T-helper 9 cell (primary cell): ENCODE measurements around the gene CYP2A13.
A peak's percentile ranks its signal among the peaks of the same experiment; 100 is the strongest.
"Not testable (repeated sequence)": the region's sequence is repeated elsewhere in the genome, so short reads cannot be mapped to it uniquely, and the experiment has no call there.

Source experiments
- DNase-seq: peaks from one replicate; pipeline ENCODE4 v3.0.0-alpha.2; 2020

CYP2A13 gene

DNA sequence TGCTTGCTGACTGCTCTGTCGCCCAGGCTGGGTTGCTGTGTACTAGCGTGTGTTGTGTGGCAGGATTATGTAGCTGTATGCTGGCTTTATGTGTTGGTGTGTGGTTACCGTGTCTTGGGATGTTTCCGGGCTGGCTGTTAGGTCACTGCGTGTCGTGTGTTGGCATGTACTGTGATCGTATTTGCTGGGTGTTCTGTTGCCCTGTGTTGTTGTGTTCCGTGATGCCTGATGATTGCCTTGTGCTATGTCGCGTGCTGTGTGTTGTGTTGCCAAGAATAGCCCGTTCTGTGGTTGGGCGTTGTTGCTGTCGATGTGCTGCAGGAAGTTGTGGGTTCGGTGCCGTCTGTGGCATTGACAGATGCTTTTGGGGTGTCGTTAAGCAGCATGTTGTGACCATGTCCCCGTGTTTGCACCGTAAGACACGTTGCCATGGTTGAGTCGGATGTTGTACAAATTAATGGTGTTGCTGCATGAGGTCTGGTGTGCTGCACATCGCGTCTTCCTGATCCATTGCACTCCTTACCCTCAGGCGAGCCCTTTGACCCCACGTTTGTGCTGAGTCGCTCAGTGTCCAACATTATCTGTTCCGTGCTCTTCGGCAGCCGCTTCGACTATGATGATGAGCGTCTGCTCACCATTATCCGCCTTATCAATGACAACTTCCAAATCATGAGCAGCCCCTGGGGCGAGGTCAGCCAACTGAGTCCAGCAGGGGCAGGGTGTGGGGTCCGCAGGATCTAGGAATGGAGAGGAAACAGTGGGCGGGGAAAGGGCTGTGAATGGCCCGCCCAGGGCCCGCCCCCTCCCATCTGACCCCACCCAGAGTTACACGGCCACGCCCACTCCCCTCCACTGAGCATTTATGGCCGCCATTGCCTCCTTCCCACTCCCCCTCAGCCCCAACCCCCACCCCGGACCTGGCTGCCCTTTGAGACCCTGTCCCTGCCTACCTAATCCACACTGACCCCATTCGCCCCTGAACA, 33.0 kb downstream of the CYP2A13 start:
- peak; percentile 62 for DNase-seq

DNA sequence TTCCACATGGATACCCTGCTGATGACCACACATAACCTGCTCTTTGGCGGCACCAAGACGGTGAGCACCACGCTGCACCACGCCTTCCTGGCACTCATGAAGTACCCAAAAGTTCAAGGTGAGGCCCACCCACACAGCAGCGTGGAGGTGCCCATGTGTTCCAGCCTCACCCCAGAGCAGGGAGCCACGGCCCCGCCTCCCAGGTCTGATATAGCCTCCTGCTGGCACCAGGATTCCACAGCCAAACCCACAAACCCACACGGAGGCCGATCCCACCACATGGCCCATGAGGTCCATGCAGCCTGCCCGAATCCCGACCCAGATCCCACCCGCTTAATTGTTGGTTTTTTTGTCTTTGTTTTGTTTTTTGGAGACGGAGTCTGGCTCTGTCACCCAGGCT, 34.6 kb downstream of the CYP2A13 start:
- DNase-seq, result not testable (repeated sequence)

DNA sequence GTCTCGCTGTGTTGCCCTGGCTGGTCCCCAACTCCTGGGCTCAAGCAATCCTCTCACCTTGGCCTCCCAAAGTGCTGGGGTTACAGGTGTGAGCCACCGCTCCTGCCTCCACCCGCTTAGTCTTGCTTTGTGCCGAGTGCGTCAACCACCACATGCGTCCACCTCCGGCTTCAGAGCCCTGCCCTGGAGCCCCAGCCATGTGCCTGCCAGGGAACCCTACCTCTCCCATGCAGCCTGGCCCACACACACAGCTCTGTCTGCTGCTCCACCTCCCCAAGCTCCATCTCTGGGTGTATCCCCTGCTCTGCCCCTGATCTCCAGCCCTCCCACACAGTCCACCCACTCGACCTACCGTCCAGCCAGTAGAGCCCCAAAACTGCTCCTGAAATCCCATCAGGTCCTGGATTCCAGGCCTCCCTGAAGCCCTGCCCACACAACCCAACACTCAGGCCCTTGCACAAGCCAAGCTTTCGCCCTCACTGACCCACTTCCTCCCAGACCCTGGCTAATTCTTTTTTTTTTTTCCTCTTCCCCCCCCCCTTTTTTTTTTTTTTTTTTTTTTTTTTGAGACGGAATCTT, 35.6 kb downstream of the CYP2A13 start:
- no peak for DNase-seq

DNA sequence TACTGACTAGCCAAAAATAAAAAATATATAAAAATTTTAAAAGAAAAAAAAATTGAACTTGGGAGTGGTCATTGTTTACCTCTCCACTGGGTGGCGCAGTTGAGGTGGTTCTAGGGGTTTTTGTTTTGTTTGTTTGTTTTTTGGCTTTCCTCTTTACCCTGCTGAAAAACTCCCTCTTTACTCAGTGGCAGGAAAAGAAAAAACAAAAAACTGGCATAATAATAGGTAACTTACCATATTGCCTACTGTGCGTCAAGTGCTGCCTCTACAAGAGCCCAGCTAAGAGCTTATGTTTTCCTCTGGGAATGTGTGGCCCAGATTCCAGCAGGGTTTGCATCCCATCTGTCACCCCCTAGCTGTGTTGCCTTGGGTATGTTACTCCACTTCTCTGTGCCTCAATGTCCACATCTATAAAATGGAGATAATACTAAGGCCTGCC, 38.5 kb downstream of the CYP2A13 start:
- peak; percentile 58 for DNase-seq

DNA sequence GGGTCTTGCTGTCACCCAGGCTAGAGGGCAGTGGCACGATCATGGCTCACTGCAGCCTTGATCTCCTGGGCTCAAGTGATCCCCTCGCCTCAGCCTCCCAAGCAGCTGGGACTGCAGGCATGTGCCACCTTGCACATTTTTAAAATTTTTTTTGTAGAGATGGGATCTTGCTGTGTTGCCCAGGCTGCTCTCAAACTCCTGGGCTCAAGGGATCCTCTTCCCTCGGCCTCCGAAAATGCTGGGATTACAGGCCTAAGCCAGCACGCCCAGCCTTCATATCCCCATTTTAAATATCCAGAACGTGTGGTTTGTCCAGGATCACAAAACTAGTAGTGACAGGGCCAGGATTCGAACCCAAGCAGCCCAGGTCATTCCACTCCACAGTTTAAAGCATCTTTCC, 39.1 kb downstream of the CYP2A13 start:
- not testable (repeated sequence) for DNase-seq

DNA sequence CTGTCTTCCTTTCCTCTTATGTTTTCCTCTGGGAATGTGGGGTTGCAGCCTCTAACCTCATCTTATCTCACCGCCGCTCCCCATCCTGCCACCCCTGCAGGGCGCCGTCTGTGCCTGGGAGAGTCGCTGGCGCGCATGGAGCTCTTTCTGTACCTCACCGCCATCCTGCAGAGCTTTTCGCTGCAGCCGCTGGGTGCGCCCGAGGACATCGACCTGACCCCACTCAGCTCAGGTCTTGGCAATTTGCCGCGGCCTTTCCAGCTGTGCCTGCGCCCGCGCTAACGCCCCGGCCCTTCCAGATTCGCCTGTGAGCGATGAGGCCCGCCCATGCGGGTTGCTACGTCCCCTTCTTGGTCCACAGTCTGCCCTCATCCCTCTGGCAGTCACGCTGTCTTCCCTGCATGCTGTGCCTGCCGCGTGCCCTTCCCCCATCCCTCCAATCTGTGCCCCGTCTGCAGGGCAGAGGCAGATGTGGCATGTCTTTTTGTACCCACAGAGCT, 39.6 kb downstream of the CYP2A13 start:
- DNase-seq, result peak; percentile 78

DNA sequence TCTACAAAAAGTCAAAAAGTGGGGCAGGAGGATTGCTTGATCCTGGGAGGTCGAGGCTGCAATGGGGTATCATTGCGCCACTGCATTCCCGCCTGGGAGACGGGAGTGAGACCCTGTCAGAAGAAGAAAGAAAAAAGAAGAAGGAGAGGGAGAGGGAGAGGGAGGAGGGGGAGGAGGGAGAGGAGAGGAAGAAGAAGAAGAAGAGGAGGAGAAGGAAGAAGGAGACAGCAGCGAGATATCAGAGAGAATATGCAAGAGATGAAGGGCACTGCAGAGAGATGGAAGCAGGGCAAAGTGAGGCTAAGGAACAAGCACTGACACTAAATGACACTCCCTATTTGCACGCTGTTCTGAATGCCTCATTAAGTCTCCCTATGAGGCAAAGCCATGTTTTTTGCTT, 40.4 kb downstream of the CYP2A13 start:
- no peak for DNase-seq

DNA sequence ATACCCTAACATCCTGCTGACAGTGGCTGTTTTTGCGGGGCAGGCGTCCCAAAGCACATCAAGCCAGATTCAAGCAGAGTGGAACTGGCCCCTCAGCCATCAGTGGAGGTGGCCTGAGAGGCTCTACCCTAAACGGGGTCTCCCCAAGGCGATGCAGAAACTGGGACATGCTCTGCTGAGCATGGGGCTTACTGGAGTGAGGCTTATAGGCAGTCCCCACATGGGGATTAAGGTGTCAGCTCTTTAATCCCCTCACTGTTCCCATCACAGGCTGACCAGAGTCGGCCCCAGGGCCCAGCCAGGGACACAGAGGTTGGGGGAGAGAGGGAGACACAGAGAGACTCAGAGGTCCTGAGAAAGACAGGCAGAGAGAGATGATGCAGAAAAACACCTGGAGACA, 42.9 kb downstream of the CYP2A13 start:
- DNase-seq, result no peak

DNA sequence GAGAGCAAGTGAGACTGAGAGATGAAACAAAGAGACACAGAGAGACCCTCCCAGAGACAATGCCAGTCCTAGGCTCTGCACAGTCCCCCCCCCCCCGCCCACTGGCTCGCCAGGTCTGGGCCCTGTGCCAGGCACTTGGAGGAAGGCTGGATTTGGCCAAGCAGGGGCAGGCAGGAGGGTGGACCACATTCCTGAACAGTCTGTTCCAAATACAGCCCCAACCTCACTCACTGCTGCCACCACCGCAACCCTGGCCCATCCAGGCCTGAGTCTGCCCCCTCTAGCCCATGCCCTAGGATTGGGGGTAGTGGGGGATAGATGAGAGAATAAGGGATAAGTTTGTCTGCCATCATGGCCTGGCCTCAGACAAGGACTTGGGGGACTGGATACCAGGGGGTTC, 45.0 kb downstream of the CYP2A13 start:
- DNase-seq, result no peak

DNA sequence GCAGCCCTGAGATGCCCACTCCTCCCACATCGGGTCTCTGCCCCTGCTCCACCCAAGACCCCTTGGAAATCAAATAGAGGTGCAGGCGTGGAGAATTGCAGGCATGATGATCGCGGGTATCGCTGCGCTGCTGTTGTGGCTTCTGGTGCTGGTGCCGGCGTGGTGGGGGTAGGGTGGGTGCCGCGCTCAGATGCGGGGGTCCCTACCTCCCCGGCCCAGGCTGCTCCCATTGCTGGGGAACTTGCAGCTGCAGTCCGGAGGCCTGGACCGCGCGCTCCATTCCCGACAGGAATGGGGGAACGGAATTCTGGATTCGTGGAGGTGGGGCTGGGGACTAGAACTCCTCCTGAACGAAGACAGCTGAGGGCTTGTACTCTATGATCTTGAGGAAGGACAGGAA, 46.4 kb downstream of the CYP2A13 start:
- DNase-seq, result no peak

DNA sequence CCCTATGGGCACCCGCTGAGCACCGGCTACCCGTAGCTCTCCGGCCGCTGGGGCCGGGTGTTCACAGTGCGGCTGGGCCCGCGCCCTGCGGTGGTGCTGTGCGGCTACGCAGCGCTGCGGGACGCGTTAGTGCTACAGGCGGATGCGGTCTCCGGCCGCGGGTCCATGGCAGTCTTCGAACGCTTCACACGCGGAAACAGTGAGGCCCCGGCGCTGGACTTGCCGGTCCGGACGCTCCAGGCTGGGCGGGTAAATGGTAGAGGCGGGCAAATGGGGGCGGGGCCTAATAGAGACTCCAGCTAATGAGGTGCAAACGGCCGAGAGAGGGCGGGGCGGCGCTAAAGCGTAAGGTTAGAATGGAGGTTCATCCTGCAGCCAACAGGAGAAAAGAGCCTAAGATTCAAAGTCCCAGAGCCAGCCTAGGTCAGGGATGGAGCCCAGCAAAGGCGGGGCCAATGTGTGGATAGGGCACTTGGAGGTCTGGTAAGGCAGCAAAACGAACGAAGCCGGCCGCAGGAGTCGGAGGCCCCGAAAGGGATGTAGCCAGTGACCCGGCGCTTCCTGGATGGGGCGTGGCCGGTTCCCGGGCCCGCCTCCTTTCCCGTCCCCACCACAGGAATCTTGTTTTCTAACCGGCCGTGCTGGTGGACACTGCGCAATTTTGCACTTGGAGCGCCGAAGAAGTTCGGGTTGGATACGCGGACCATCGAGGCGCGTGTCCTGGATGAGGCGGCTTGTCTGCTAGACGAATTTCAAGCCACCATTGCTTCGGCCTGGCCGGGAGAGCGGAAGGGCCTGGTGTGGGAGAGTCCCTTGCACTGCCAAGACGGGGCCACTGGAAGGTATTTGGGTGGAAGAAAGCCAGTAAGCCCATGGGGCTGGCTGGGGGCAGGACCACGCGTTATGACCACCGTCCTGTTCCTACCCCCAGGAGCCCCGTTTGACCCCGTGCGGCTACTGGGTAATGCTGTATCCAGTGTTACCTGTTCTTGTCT, 47.4 kb downstream of the CYP2A13 start:
- DNase-seq, result not testable (repeated sequence)

DNA sequence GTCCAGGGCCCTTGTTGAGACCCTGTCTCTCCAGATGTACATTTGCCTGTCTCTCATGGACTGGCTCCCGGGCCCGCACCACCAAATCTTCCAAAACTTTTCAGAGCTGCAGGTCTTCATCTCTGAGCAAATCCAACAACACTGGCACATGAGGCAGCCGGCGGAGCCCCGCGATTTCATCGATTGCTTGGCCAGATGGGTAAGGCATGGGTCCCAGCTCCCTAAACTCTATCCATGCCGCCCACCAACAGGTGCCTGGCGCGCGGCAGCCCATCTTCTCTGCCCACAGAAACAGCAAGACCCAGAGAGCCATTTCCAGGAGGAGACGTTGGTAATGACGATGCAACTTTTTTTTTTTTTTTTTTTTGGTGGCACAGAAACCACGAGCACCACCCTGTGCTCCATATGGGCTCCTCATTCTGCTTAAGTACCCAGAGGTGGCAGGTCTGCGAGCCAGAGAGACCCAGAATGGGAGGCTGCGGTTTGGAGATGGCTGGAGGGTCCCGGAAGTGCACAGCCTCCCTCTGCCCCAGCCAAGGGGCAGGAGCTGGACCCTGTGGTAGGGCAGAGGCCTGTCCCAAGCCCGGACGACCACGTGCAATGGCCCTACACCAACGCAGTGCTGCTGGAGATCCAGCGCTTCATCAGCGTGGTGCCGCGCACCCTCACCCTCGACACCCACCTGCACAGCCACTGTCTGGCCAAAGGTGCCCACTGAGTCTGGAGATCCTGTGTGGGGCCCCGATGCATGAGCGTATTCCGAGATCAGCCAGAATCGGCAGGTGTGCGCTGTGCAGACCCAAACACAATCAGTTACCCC, 48.6 kb downstream of the CYP2A13 start:
- no peak for DNase-seq

DNA sequence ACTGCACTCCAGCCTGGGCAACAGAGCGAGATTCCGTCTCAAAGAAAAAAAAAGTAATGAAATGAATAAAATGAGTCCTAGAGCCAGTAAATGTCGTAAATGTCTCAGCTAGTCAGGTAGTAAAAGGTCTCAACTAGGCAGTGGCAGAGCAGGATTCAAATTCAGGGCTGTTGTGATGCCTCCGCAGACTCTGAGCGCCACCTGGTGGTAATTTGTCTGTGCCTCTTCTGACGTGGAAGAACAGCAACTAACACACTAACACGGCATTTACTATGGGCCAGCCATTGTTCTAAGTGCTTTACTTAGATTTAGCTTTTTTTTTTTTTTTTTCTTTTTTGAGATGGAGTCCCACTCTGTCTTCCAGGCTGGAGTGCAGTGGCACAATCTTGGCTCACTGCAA, 56.2 kb downstream of the CYP2A13 start:
- peak; percentile 91 for DNase-seq
